ENCODE results near the gene TEX29.

TEX29 gene

GRCh38 chr13:111291908-111292307, 28.5 kb upstream of the TEX29 start:
- no peak for DNase-seq (ENCODE audit: low spot score)

- DNase-seq (ENCODE audit: low spot score) = no peak
These were observed 27.5 kb upstream of the TEX29 start for GRCh38 chr13:111292710-111293485.

- no peak for DNase-seq (ENCODE audit: low spot score)
These were observed 24.6 kb upstream of the TEX29 start for GRCh38 chr13:111295886-111296285.

- no peak for DNase-seq (ENCODE audit: low spot score)
These were observed 24.0 kb upstream of the TEX29 start for GRCh38 chr13:111296417-111296816.

GRCh38 chr13:111298214-111298975, 22.0 kb upstream of the TEX29 start:
- no peak for DNase-seq (ENCODE audit: low spot score)

GRCh38 chr13:111302045-111302726, 18.3 kb upstream of the TEX29 start:
- DNase-seq (ENCODE audit: low spot score) = no peak

- DNase-seq (ENCODE audit: low spot score) = no peak
These were observed 16.9 kb upstream of the TEX29 start for GRCh38 chr13:111303559-111303958.

- DNase-seq (ENCODE audit: low spot score) = no peak
These were observed 16.3 kb upstream of the TEX29 start for GRCh38 chr13:111304041-111304544.

GRCh38 chr13:111304603-111305289, 15.7 kb upstream of the TEX29 start:
- DNase-seq (ENCODE audit: low spot score) = no peak

- no peak for DNase-seq (ENCODE audit: low spot score)
These were observed 7.4 kb upstream of the TEX29 start for GRCh38 chr13:111312944-111313590.

GRCh38 chr13:111313911-111314425, 6.5 kb upstream of the TEX29 start:
- no peak for DNase-seq (ENCODE audit: low spot score)

- DNase-seq (ENCODE audit: low spot score) = no peak
These were observed 5.6 kb upstream of the TEX29 start for GRCh38 chr13:111314852-111315251.

- no peak for DNase-seq (ENCODE audit: low spot score)
These were observed 5.0 kb upstream of the TEX29 start for GRCh38 chr13:111315347-111315995.

- no peak for DNase-seq (ENCODE audit: low spot score)
These were observed 4.2 kb upstream of the TEX29 start for GRCh38 chr13:111316161-111316730.

- no peak for DNase-seq (ENCODE audit: low spot score)
These were observed 3.3 kb upstream of the TEX29 start for GRCh38 chr13:111317042-111317550.

- no peak for DNase-seq (ENCODE audit: low spot score)
These were observed 2.7 kb upstream of the TEX29 start for GRCh38 chr13:111317571-111318345.

- no peak for DNase-seq (ENCODE audit: low spot score)
These were observed 2.1 kb upstream of the TEX29 start for GRCh38 chr13:111318386-111318785.

- DNase-seq (ENCODE audit: low spot score) = no peak
These were observed 921 bp upstream of the TEX29 start for GRCh38 chr13:111319521-111319920.
